HG02678 (cell line): ENCODE data around the gene MITF.

Experiments used
- ATAC-seq: cut with Tn5 transposase; IDR thresholded peaks from one replicate; pipeline ENCODE4 v1.9.1; 2021; ENCODE audit warnings: mild to moderate bottlenecking, moderate library complexity; ENCODE audit not compliant: unreplicated experiment

MITF gene

GRCh38 chr3:69827127-69827526 lies 87.9 kb downstream of the MITF start:
- no peak for ATAC-seq

GRCh38 chr3:69828817-69829216 lies 89.6 kb downstream of the MITF start:
- no peak for ATAC-seq

GRCh38 chr3:69830147-69830546 lies 90.9 kb downstream of the MITF start:
- no peak for ATAC-seq

GRCh38 chr3:69831737-69832136 lies 92.5 kb downstream of the MITF start:
- ATAC-seq: no peak

- ATAC-seq: no peak
Measured at GRCh38 chr3:69833591-69833990, 94.3 kb downstream of the MITF start.

GRCh38 chr3:69838217-69838616 lies 99.0 kb downstream of the MITF start:
- no peak for ATAC-seq

GRCh38 chr3:69838696-69839515 lies 99.6 kb downstream of the MITF start:
- no peak for ATAC-seq

- ATAC-seq: no peak
Measured at GRCh38 chr3:69842351-69842750, 103.1 kb downstream of the MITF start.

- no peak for ATAC-seq
Measured at GRCh38 chr3:69842789-69843188, 103.5 kb downstream of the MITF start.

- ATAC-seq: no peak
Measured at GRCh38 chr3:69844706-69845105, 105.4 kb downstream of the MITF start.

- ATAC-seq: no peak
Measured at GRCh38 chr3:69847303-69847702, 108.0 kb downstream of the MITF start.

GRCh38 chr3:69848113-69848512 lies 108.8 kb downstream of the MITF start:
- ATAC-seq: no peak

GRCh38 chr3:69850849-69851248 lies 111.6 kb downstream of the MITF start:
- ATAC-seq: no peak

GRCh38 chr3:69853027-69853426 lies 113.8 kb downstream of the MITF start:
- no peak for ATAC-seq

GRCh38 chr3:69855436-69856162 lies 116.3 kb downstream of the MITF start:
- no peak for ATAC-seq

GRCh38 chr3:69856965-69857705 lies 117.9 kb downstream of the MITF start:
- ATAC-seq: no peak

GRCh38 chr3:69861556-69861955 lies 122.3 kb downstream of the MITF start:
- no peak for ATAC-seq

GRCh38 chr3:69864141-69864540 lies 124.9 kb downstream of the MITF start:
- ATAC-seq: no peak

- ATAC-seq: no peak
Measured at GRCh38 chr3:69864766-69865165, 125.5 kb downstream of the MITF start.

GRCh38 chr3:69865925-69866679 lies 126.8 kb downstream of the MITF start:
- no peak for ATAC-seq
